Stimulated activated CD4-positive, alpha-beta T cell treated with anti-CD3 and anti-CD28 coated beads, Interleukin-15, amount 100 ng/mL, for 1 hour (primary cell): ENCODE results near the gene CBX4.
"Not testable (repeated sequence)": the region's sequence is repeated elsewhere in the genome, so short reads cannot be mapped to it uniquely, and the experiment has no call there.

ENCODE experiments used
- DNase-seq, 2 donors: peaks; one replicate each; pipeline ENCODE4 v3.0.0-alpha.2; 2020; ENCODE audit warnings: low read depth in 1 of 2, low spot score in 1 of 2

The CBX4 gene

DNA sequence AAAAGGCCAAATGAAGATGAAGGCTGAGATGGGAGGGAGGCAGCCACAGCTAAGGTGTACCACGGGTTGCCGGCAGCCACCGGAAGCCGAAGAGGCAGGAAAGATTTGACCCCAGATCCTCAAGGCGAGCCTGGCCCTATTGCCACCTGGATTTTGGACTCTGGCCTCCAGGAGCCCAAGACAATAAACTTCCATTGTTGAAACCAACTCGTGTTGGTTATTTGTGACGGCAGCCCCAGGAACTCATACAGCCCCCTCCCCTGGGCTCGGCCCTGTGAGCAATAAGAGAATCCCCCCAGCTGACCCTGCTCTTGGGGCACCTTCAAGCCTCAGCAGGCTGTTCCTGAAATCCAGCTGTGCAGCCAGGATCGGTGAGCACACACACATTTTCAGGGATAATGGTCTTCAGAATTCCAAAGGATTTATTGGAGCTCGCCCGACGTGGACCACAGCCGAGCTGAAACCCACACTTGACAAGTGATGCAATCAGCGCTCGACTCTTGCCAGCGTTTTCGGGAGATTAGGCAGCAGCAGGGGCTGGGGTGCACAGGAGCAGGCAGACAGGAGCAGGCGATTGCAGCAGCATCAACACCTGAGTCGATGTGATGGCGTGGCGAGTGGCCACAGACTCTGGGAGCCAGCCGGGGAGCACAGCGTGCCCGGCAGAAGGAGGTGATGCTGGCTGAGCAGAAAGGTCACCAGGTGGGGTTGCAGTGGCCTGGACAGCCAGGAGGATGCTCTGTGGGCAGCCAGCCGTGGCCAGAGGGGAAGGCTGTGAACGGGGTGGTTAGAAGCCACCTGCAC is 22.4 kb upstream of the CBX4 start:
- no peak for DNase-seq

DNA sequence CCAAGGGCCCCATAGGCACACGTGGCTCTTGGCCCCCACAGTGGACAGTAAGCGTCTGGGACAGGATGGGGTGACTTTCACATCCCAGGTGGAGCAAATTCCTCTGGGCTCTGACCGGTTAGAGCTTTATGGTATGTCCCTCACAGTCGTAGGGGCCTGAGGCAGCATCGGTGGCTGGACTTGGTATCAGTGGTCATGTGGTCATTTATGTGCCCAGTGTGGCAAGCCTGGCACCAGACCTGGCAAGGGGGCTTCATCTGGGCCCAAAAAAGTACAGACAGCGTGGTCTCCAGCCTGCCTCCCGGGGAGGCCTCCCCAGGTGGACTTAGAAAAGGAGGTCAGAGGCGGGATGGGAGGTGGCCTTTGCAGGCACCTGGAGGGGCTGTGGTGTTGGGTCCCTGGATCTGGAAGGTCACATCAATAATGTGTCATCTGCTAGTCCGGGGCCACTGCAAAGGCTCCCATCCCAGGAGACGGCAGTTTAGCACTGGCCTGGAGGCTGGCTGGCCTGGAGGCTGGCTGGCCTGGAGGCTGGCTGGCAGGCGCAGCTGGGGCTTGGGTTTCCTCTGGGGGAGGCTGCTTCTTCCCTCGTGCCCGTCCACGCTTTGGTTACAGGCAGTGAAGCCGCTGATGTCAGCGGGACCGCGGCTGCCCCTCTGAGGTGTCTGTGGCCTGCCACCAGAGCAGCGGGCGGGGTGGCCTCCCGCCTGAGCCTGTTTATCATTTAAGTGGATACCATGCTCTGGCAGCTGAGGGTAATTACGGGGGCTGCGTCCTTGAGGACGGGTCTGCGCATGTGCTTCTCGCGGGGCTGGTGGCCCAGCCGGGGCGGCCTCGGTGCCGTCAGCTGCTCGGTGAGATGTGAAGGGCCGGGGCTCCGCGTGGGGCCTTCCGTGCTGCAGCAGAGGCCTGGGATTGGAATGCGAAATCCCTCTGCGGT is 20.7 kb upstream of the CBX4 start:
- DNase-seq, result no peak

DNA sequence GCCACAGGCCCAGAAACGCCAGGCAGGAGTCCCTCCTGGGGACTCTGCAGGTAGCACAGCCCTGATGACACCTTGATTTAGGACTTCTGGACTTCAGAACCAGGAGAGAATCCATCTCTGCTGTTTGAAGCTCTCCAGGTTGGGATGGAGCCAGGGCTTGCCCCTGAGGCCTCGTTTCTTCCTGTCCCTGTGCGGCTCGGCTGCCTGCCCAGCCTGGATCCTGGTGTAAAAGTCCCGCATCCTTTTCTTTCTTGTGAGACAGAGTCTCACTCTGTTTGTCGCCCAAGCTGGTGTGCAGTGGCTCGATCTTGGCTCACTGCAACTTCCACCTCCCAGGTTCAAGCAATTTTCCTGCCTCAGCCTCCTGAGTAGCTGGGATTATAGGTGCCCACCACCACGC is 17.9 kb upstream of the CBX4 start:
- DNase-seq, result no peak

DNA sequence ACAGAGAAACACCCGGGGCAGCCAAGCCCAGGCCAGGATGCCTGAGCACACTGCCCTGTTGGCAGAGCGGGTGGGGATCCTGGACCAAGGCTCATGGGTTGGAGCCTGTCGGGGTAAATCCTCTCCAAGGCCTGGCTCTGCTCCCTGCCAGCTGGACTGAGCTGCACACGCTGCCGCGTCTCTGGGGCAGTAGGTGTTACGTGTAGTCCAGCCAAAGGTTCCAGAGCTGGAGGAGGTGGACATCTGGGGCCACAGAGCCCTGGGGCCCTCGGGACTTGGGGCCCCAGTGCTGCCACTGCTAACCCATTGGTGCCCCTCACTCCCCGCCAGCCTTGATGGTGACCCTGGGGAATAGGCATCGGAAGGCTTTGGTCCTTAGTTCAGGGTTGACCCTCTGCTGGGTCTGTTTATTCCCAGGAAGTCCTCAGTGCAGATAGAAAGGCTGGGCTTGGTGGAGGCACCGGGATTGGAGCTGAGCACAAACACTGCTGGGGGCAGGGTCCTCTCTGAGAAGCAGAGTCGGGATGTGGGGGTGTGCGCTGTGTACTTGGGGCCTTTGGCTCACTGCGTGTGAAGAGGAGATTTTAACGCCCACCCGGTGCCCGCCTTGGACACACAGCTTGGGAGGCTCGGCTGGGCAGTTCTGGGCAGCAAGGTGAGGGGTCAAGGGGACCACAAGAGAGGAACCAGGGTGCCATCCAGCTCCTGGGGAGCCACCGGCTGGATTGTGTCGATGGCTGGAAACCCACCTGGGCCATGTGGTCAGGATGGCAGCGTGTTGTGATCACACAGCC is 16.3 kb upstream of the CBX4 start:
- DNase-seq, result no peak

DNA sequence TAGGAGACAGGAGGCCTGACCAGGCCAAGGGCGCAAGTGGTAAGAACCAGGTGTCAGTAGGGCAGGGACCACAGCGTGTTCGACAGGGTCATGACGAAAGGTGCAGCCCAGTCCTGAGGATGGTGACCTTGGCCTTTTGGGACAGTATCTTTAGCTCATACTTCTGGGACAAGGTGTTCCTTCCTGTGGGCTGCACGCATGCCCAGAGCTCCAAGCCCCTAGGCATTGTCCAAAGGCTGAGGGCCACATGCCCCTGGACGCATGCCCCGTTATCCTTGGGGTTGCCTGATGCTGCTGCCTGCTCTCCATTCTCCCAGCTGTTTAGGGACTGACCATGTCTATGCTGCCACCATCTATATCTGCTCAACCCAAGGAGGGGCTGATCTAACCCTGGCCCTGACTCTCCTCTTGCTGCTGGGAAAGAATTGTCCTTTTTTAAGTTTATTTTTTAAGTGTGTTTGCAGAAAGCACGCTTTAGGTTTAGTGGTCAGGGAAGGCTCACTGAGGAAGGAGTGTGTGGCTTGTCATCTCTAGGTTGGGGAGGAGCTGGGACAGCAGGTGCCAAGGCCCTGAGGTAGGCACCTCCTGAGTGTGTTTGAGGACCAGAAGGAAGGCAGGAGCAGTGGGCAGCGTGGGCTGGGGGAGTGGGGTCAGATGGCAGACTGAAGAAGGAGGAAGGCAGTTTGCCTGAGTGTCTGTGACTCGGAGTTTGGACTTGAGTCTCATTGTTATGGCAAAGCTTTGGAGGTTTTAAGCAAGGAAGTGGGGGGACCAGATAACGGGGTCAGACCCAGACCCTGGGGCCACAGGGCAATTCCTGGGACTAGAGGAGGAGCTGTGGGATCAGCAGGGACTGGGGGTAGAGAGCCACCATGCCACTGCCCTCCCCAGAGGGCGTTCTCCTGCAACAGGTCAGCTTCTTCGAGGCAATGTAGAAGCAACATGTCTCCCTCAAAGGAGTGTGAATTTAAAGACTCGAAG is 15.1 kb upstream of the CBX4 start:
- no peak for DNase-seq

DNA sequence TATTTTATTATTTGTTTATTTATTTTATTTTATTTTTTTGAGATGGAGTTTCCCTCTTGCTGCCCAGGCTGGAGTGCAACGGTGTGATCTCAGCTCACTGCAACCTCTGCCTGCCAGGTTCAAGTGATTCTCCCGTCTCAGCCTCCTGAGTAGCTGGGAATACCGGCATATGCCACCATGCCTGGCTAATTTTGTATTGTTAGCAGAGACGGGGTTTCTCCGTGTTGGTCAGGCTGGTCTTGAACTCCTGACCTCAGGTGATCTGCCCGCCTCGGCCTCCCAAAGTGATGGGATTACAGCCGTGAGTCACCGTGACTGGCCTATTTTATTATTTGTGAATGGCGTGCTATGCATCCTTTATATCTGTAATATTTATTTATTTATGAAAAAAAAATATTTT is 13.9 kb upstream of the CBX4 start:
- DNase-seq, result not testable (repeated sequence)

DNA sequence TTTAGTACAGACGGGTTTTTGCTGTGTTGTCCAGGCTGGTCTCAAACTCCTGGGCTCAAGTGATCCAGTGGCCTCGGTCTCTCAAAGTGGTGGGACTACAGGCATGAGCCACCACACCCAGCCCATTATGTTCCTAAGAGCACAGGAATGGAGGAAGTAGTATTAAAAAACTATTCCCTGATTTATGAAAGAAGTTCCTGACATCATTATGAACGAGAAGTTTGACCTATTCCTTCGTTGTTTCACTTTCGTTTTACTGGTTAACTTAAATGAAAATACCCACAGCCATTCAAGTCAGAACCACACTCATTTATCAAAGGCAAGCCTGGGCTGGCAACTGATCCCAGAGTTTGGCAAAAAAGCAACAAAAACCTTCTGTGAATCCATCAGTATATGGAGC is 13.5 kb upstream of the CBX4 start:
- no peak for DNase-seq

DNA sequence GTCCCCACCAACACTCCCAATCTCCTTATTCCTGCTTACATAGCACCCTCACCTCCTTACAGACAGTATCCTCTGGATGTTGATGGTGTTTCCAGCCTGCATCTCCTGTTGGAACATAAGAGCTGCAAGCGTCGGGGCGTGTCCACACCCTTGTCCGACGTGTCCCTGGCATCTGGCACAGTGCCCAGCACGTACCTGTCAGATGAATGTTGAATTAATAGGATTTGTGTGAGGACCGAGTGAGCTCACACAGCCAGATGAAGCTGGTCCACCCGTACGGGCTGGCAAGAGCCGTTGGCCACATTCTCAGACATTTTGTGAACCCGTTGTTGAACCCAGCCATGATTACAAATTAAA is 12.2 kb upstream of the CBX4 start:
- no peak for DNase-seq

DNA sequence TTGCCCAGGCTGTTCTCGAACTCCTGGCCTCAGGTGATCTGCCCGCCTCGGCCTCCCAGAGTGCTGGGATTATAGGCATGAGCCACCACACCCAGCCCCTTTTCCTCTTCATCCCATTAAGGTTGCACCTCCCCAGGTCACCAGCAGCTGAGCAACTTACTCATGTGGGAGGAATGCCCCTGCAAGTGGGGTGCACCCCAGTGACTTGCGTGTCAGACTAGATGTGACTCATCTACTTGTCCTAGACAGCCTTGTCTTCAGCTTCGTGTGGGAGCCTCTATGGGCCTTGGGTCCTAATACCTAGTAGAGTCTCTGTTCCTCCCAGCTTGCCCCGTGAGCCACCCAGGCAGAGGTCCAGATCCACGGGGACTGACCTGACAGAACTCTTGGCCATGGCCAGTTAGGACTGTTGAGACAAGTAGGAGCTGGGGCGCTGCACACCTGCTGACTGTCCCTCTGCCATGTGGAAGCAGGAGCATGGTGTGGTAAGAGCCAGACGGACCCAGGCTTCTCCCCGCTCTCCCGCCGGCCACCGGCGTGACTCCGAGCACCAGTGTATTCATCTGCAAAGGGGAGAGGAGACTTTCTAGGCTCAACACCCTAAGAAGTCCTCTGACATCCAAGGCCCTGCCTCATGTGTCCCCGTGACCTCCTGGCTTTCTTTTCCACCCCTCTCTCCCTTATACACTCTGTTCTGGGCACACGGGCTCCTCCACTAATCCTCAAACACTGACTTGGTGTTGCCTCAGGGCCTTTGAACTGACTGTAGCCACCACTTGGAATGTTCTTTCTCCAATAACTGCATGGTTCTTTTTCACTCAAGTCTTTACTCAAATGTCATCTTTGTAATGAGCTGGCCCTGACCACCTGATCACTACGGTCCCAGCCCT is 11.6 kb upstream of the CBX4 start:
- no peak for DNase-seq

DNA sequence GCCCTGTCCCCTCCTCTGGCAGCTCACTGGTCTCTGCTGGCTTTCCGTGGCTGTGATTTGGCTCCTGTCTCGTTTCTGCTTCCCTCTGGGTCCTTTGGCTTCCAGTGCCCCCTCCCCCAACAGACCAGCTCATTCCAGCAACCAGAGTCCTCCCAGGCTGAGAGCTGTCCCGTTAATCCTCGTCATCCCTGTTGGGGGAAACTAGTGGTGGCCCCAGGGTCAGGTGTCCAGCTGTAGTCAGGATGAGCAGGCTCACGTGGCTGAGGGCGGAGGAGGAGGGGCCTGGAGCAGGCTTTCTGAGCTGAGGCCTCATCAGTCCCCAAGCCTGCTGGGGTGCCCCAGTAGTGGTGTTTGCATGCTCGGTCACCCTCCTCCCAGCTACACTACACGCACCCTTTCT is 10.7 kb upstream of the CBX4 start:
- no peak for DNase-seq

DNA sequence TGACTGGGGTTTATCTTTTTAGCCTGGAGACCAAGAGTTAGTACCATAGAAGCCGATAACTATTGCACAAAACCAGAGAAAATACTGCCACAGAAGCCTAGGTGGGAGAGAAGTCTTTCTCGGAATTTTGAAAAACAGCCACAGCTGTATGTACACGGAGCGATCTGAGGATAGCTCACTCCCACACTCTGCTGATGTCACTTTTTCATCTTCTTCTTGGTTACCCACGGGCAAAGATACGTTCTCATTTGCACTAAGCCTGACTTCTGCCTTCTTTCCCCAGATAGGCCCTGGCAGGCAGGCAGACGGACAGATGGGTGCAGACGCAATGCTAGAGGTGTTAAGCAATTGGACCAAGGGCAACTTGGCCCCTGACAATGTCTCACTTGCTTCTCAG is 9.1 kb upstream of the CBX4 start:
- no peak for DNase-seq

DNA sequence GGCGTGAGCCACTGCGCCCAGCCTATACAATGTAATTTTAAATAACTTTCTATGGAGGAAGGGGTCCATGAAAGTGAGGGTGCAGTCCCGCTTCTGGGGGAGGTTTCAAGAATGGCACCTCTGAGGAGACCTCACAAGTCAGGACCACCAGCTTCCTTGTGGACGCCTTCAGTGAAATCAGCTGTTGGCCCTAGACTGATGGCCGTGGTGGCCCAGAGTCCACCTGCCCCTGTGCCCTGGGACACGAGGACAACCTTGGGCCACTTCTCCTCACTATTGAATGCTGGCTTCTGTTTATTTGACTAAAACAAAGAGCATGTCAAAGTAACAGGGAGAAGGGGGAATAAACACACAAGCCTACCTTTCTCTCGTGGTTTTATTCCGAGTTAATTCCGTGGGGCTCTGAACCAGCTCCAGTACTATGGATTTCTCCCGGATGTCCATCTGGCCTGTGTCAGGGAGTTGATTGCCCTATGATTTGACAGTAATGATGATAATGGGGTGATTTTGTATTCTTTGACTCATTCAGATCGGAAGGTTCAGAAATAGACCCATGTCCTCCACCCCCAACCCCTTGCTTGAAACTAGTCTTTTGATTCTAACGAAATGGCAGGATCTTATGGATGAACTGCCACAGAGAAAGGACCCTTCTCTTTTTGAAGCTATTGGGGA is 8.6 kb upstream of the CBX4 start:
- no peak for DNase-seq

DNA sequence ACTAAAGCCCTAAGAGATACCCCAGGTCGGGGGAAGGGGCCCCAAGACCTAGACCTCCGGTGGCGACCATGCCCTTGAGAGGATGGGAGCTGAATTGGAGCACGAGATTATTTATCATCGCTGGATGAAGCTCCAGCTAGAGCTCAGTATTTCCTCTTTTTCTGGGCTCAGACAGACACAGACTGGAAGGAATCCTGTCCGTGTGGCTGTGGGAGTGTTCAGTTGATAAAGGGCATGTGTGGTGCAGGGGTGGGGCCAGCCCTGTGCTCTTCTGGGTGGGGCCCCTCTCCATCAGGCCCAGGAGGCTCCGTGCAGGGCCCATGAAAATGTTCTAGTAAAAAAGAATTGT is 6.3 kb upstream of the CBX4 start:
- no peak for DNase-seq

DNA sequence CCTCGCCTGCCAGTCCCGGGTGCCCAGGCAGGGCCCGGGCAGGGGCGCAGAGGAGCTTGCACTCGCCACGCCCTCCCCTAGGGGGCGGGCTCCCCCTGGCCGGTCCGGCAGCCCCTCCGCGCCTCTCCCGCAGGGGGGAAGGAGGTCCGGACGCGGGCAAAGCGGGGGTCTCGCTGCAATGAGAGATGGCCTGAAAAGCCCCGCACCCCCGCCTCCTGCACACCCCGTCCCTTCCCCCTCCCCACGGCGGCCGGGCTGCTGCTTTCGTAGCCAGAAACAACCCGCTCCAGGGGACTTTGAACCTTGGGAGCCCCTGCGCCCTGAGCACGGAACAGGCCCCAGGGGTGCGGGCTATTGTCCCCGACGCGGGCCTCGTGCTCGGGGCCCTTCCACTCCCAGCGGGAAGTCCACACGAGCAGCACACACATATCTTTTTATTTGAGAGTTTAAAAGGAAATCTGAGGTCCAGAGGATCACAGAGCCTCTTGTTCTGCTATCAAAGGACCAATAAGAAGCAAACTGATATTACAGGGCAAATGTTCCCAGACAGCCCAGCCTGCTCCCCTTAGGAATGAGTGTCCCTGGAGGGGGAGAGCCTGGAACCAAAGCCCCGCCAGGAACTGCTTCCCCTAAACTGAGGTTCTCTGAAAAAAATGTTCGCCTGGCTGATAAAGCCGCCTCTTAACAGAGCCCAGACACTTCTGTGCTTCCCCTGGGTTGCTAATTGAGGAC is 5.8 kb upstream of the CBX4 start:
- no peak for DNase-seq

DNA sequence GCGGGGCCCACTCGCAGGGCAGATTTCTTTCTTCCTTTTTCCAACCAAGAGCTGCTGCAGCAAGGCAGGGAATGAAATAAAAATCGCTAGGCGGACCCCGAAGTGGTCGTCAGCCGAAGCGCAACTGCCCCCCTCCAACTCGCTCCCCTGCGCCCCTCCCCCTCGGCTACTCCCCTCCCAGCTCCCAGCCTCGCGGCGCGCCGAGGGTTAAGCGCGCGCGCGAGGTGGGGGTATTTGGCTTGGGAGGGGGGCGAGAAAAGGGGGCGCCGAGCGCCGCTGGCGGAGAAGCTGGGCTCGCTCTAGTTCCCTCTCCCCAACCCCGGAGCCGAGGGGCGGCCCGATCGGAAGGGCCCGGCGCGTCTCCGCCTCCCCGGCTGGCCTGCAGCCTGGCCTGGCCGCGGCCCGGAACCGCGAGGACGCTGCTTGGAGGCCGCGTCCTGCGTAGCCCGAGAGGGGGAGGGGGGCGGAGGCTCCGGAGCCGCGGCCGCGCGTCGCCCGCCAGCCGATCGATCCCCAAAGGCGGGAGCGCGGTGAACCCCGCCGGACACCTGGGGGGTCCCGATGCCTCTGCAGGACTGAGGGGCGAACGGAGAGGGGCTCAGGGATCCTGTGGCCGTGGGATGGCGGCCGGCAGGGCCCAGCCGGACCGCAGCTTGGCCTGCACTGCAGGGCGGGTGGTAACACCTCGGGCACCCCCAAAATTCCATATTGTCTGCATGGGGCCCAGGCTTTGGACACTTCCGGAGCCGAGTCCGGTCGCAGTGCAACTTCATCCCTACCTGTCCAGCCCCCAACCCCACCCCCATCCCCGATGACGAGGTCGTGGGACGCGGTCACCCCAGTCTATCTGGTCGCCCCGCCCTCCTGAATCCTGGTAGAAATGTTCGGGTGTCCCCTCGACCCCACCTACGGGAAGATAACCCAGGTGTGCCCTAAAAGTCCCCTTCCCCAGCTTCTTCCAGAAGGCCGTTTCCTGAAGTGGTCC is 4.9 kb upstream of the CBX4 start:
- no peak for DNase-seq

DNA sequence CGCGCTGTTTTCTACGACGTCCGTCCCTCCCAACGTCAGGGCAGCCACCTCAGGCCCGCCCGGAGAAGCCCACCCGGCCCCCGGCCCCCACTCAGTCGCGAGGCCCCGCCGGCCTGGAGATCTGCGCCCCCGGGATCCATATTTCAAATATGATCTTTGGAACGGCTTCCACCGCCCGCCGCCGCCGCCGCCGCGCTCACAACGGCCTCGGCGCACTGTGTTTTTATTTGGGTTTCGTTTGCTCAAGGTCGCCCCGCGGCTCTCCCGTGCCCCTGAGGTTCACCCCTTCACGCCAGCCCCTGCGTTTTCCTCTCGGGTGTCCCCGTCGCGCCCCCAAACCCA is 4.2 kb upstream of the CBX4 start:
- DNase-seq, result no peak
